Measurements from ENCODE around the gene CTTN. TPM values are rescaled to one million over a fixed set of nuclear protein-coding genes. Genes with fewer than 3 reads are reported as not detected.

The CTTN gene
- total RNA-seq, 1 donor from 2014 or later, result 307 TPM

GRCh38 chr11:70435765-70436500, 37.6 kb downstream of the CTTN start:
- Mint-ChIP-seq H3K27me3 (ENCODE audit: low read depth) (no peaks in the 10 kb centered on the region), H3K4me1 (ENCODE audit: low read depth) (peaks cover 2% of the 10 kb centered on the region), H3K27ac (ENCODE audit: unreplicated experiment) (no peak overlapping the region), H3K9me3 (ENCODE audit: low read depth) (no peaks in the 10 kb centered on the region), H3K4me3 (ENCODE audit: unreplicated experiment) (no peak overlapping the region), H3K36me3 (ENCODE audit: low read depth) (peaks cover 42% of the 10 kb centered on the region)
- no peak for DNase-seq (ENCODE audit: low spot score)
- no peak for TF ChIP-seq CTCF (IDR thresholded peaks at IDR 0.05)

- no peaks in the 10 kb centered on the region for H3K9me3 Mint-ChIP-seq (ENCODE audit: low read depth)
- no peak overlapping the region for H3K27ac Mint-ChIP-seq (ENCODE audit: unreplicated experiment)
- peaks cover 2% of the 10 kb centered on the region for H3K4me1 Mint-ChIP-seq (ENCODE audit: low read depth)
- H3K36me3 Mint-ChIP-seq (ENCODE audit: low read depth), result peaks cover 41% of the 10 kb centered on the region
- H3K4me3 Mint-ChIP-seq (ENCODE audit: unreplicated experiment), result no peak overlapping the region
- no peak for TF ChIP-seq CTCF (IDR thresholded peaks at IDR 0.05)
- H3K27me3 Mint-ChIP-seq (ENCODE audit: low read depth), result no peaks in the 10 kb centered on the region
- no peak for DNase-seq (ENCODE audit: low spot score)
Observed at GRCh38 chr11:70436501-70436860, 38.2 kb downstream of the CTTN start.

DNA sequence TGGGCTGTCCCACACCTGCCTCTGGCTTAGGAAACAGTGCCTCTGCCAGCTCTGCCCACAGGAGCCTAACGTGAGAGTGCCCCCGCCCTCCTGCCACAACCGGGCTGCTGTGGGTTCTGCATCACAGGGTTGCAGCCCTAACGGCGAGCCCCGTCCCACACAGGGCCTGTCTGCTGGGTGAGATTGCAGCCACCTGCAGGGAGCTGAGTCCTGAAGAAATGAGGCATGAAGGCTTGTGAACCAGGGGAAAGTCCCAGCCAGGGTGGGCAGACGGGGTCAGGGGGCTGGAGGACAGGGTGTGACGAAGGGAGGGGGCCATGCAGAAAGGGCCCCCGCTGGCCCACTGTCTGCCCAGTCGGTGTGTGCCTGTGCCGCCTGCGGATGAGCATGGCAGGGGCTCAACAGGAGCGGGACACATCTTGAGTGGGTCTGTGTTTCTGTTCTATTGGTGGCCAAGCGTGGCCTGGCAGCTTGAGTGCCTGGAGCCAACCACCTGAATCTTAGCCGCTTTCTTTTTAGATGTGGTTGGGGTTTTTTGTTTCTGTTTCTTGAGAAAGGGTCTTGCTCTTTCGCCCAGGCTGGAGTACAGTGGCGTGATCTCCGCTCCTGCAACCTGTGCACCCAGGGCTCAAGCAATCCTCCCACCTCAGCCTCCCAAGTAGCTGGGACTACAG, 38.9 kb downstream of the CTTN start:
- Mint-ChIP-seq H3K27me3 (ENCODE audit: low read depth) (no peaks in the 10 kb centered on the region), H3K9me3 (ENCODE audit: low read depth) (no peaks in the 10 kb centered on the region)

DNA sequence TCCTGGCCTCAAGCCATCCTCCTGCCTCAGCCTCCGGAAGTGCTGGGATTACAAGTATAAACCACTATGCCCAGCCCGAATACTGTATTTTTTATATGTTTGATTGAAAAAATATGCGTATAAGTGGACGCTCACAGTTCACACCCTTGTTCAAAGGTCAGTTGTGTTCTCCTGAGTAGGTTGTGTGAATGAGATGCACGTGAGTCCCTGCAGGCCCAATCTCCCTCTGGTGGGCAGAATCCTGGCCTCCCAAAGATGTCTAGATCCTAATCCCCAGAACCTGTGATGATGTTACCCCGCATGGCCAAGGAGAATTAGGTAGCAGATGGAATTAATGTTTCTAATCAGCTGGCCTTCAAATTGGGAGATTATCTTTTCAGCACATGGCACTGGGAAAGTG, 41.9 kb downstream of the CTTN start:
- peaks cover 2% of the 10 kb centered on the region for H3K4me1 Mint-ChIP-seq (ENCODE audit: low read depth)
- no peak overlapping the region for H3K4me3 Mint-ChIP-seq (ENCODE audit: unreplicated experiment)
- H3K27me3 Mint-ChIP-seq (ENCODE audit: low read depth), result no peaks in the 10 kb centered on the region
- H3K9me3 Mint-ChIP-seq (ENCODE audit: low read depth), result no peaks in the 10 kb centered on the region
- peaks cover 26% of the 10 kb centered on the region for H3K36me3 Mint-ChIP-seq (ENCODE audit: low read depth)
- H3K27ac Mint-ChIP-seq (ENCODE audit: unreplicated experiment), result no peak overlapping the region
- no peak for TF ChIP-seq CTCF (IDR thresholded peaks at IDR 0.05)
- no peak for DNase-seq (ENCODE audit: low spot score)

More for the DNA sequence above, 38.9 kb downstream of the CTTN start:
- H3K27ac Mint-ChIP-seq (ENCODE audit: unreplicated experiment), result no peak overlapping the region
- H3K36me3 Mint-ChIP-seq (ENCODE audit: low read depth), result peaks cover 36% of the 10 kb centered on the region
- no peak overlapping the region for H3K4me3 Mint-ChIP-seq (ENCODE audit: unreplicated experiment)
- DNase-seq (ENCODE audit: low spot score), result no peak
- no peak for TF ChIP-seq CTCF (IDR thresholded peaks at IDR 0.05)
- peaks cover 2% of the 10 kb centered on the region for H3K4me1 Mint-ChIP-seq (ENCODE audit: low read depth)

- Mint-ChIP-seq H3K36me3 (ENCODE audit: low read depth) (peaks cover 11% of the 10 kb centered on the region), H3K4me3 (ENCODE audit: unreplicated experiment) (no peak overlapping the region), H3K9me3 (ENCODE audit: low read depth) (peaks cover 4% of the 10 kb centered on the region), H3K27ac (ENCODE audit: unreplicated experiment) (no peak overlapping the region), H3K4me1 (ENCODE audit: low read depth) (no peaks in the 10 kb centered on the region), H3K27me3 (ENCODE audit: low read depth) (no peaks in the 10 kb centered on the region)
- no peak for TF ChIP-seq CTCF (IDR thresholded peaks at IDR 0.05)
- DNase-seq (ENCODE audit: low spot score), result no peak
Observed at GRCh38 chr11:70443773-70444030, 45.4 kb downstream of the CTTN start.
